ENCODE results near the gene TCN1.
"Not testable (repeated sequence)": the region's sequence is repeated elsewhere in the genome, so short reads cannot be mapped to it uniquely, and the experiment has no call there.

Gene TCN1

DNA sequence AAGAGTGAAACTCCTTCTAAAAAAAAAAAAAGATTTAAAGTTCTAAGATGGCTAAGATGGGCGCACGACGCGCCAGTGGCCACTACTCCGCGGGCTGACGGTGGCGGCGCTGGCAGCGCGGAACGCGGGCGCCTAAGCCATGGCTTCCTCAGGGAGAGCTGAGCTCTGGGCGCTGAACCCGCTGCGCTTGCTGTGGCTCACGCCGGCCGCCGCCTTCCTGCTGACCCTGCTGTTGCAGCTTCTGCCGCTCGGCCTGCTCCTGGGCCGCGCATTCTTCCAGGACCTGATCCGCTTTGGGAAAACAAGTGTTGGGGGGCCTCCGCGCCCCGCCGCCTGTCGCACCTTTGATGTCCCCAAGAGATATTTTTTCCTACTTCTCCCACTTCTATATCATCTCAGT, 31.8 kb upstream of the TCN1 start:
- peaks cover 5% of the 10 kb centered on the region for H3K27me3 Mint-ChIP-seq (ENCODE audit: low read depth, poor library complexity)
- H3K4me1 Mint-ChIP-seq: peaks cover 11% of the 10 kb centered on the region
- TF ChIP-seq, protein P1, sequence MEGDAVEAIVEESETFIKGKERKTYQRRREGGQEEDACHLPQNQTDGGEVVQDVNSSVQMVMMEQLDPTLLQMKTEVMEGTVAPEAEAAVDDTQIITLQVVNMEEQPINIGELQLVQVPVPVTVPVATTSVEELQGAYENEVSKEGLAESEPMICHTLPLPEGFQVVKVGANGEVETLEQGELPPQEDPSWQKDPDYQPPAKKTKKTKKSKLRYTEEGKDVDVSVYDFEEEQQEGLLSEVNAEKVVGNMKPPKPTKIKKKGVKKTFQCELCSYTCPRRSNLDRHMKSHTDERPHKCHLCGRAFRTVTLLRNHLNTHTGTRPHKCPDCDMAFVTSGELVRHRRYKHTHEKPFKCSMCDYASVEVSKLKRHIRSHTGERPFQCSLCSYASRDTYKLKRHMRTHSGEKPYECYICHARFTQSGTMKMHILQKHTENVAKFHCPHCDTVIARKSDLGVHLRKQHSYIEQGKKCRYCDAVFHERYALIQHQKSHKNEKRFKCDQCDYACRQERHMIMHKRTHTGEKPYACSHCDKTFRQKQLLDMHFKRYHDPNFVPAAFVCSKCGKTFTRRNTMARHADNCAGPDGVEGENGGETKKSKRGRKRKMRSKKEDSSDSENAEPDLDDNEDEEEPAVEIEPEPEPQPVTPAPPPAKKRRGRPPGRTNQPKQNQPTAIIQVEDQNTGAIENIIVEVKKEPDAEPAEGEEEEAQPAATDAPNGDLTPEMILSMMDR (IDR thresholded peaks at IDR 0.05): no peak
- H3K36me3 Mint-ChIP-seq (ENCODE audit: low read depth): no peaks in the 10 kb centered on the region
- H3K4me3 Mint-ChIP-seq: no peak overlapping the region
- DNase-seq: no peak
- H3K9me3 Mint-ChIP-seq: no peaks in the 10 kb centered on the region
- H3K27ac Mint-ChIP-seq: no peak overlapping the region

DNA sequence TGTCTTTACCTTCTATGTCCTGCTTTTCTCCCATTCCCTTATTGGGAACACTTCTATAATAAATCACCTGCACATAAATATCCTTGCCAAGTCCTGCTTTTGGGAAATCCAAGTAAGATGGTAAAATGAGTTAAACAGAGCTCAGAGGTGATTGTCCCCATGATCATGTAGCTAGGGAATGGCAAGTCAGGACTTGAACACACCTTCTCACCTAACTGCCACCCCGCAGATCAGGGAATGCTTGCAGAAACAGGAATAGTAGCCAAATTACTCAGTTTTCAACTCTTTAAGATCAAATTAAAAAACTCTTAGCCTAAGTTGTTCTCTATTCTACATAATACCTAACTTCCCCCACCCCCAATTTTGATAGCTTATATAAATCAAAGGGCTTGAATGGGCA, 28.3 kb upstream of the TCN1 start:
- no peak overlapping the region for H3K27ac Mint-ChIP-seq
- DNase-seq: no peak
- H3K9me3 Mint-ChIP-seq: peaks cover 19% of the 10 kb centered on the region
- peaks cover 5% of the 10 kb centered on the region for H3K36me3 Mint-ChIP-seq (ENCODE audit: low read depth)
- TF ChIP-seq, protein P1 (IDR thresholded peaks at IDR 0.05): no peak
- peaks cover 22% of the 10 kb centered on the region for H3K4me1 Mint-ChIP-seq
- H3K4me3 Mint-ChIP-seq: no peak overlapping the region
- peaks cover 5% of the 10 kb centered on the region for H3K27me3 Mint-ChIP-seq (ENCODE audit: low read depth, poor library complexity)

DNA sequence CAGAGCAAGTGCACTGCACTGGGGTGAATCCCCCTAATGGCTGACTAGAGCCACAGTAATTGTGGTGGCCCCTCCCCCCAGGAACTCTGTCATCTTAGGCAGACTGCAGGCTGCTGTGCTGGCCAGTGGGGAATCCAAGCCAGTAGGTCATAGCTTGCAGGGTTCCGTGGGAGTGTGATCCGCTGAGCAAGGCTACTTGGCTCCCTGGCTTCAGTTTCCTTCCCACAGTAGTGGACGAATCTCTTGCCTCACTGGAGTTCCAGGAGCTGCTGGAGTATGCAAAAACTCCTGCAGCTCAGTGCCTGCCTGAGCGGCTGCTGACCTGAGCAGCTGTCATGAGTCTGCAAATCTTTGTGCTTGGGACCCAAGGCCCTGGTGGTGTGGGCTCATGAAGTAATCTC, 25.5 kb upstream of the TCN1 start:
- Mint-ChIP-seq H3K36me3 (ENCODE audit: low read depth) (peaks cover 13% of the 10 kb centered on the region), H3K27me3 (ENCODE audit: low read depth, poor library complexity) (peaks cover 5% of the 10 kb centered on the region), H3K9me3 (peaks cover 47% of the 10 kb centered on the region), H3K4me3 (peak overlapping the region; percentile 64), H3K27ac (peak overlapping the region; percentile 25), H3K4me1 (peaks cover 16% of the 10 kb centered on the region)
- DNase-seq: peak; percentile 56
- TF ChIP-seq, protein P1 (IDR thresholded peaks at IDR 0.05): no peak

DNA sequence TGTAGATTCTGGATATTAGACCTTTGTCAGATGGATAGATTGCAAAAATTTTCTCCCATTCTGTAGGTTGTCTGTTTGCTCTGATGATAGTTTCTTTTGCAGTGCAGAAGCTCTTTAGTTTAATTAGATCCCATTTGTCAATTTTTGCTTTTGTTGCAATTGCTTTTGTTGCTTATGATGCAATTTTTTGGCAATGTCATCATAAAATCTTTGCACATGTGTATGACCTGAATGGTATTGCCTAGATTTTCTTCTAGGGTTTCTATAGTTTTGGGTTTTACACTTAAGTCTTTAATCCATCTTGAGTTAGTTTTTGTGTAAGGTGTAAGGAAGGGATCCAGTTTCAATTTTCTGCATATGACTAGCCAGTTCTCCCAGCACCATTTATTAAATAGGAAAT, 20.9 kb upstream of the TCN1 start:
- peaks cover 57% of the 10 kb centered on the region for H3K9me3 Mint-ChIP-seq
- peaks cover 13% of the 10 kb centered on the region for H3K36me3 Mint-ChIP-seq (ENCODE audit: low read depth)

DNA sequence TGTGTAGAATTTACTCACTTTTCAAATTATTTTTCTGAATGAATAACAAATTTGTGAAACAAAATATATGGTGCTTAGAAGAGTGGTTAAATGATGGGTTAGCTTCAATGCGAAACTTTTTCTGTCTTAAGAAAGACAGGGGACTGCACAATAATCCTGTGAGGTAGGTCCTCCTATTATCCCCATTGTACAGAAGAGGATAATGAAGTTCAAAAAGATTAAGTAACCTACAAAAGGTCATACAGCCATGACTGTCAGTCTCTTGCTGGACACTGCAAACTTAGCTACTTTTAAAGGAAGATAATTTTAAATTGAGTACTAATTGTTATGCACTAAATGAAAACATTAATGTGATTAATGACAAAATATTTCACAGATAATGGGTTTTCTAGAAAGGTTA, 17.3 kb upstream of the TCN1 start:
- DNase-seq: no peak
- H3K4me1 Mint-ChIP-seq: no peaks in the 10 kb centered on the region
- H3K4me3 Mint-ChIP-seq: no peak overlapping the region
- no peak overlapping the region for H3K27ac Mint-ChIP-seq
- peaks cover under 1% of the 10 kb centered on the region for H3K36me3 Mint-ChIP-seq (ENCODE audit: low read depth)
- peaks cover 28% of the 10 kb centered on the region for H3K9me3 Mint-ChIP-seq
- peaks cover 3% of the 10 kb centered on the region for H3K27me3 Mint-ChIP-seq (ENCODE audit: low read depth, poor library complexity)
- TF ChIP-seq, protein P1 (IDR thresholded peaks at IDR 0.05): no peak

More for the DNA sequence above, 20.9 kb upstream of the TCN1 start:
- H3K4me1 Mint-ChIP-seq; H3K27me3 Mint-ChIP-seq (ENCODE audit: low read depth, poor library complexity); DNase-seq; H3K27ac Mint-ChIP-seq; H3K4me3 Mint-ChIP-seq: not testable (repeated sequence)

DNA sequence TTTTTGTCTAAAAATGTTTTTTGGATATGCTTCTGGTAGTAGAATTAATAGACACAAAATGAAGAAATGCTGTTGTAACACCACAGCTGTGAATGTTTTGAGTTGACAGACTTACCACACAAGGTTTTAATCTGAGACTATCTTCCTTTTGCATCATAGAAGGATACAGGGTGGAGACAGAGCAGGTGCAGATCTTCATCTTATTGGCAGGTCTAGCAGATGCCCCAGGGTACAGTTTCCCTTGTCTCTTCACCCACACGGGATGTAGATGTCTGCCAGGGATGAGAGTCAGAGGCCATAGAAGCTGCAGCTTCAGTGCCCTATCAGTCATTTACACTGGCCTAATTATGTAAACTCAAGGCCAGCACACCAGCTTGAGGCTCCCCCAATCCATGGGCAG, 13.3 kb upstream of the TCN1 start:
- no peak for DNase-seq
- H3K27me3 Mint-ChIP-seq (ENCODE audit: low read depth, poor library complexity): peaks cover 5% of the 10 kb centered on the region
- H3K36me3 Mint-ChIP-seq (ENCODE audit: low read depth): no peaks in the 10 kb centered on the region
- no peak overlapping the region for H3K27ac Mint-ChIP-seq
- H3K4me1 Mint-ChIP-seq: no peaks in the 10 kb centered on the region
- H3K9me3 Mint-ChIP-seq: no peaks in the 10 kb centered on the region
- no peak overlapping the region for H3K4me3 Mint-ChIP-seq
- TF ChIP-seq, protein P1 (IDR thresholded peaks at IDR 0.05): no peak
